ENCODE results near the gene ASPM.

- TF ChIP-seq CTCF (IDR thresholded peaks at IDR 0.05; ENCODE audit: low read depth, low read length), result no peak
- no peak for TF ChIP-seq MAX (IDR thresholded peaks at IDR 0.05; ENCODE audit: low read depth, low read length)
Observed at GRCh38 chr1:197174818-197175217, 28.3 kb upstream of the ASPM start.

All from NB4 (cell line).